Liver (tissue), 9 donors: ENCODE results near the gene ATF6B. TPM values are rescaled to one million over a fixed set of nuclear protein-coding genes. Genes with fewer than 3 reads are reported as not detected.

Experiments
- DNase-seq: peaks from one replicate; pipeline ENCODE4 v3.0.0-alpha.2; 2017; ENCODE audit warnings: low spot score
- H3K27ac ChIP-seq, 2 donors: one replicate each; pipeline ENCODE4 v1.7.0; 2013; ENCODE audit warnings: inconsistent platforms in 2 of 2, low read length in 2 of 2, control low read depth in 1 of 2, low read depth in 1 of 2, mild to moderate bottlenecking in 1 of 2
- H3K27me3 ChIP-seq, 4 donors: one replicate each; pipeline versions ENCODE4 v1.6.1 to v1.7.0; 2013; ENCODE audit warnings: low read length in 3 of 4, inconsistent platforms in 1 of 4, mild to moderate bottlenecking in 1 of 4, moderate library complexity in 1 of 4; ENCODE audit not compliant: control insufficient read depth in 4 of 4, insufficient read depth in 4 of 4
- H3K36me3 ChIP-seq, 4 donors: one replicate each; pipeline versions ENCODE4 v1.6.1 to v1.7.0; 2013; ENCODE audit warnings: low read length in 3 of 4, mild to moderate bottlenecking in 3 of 4, low read depth in 1 of 4, moderate library complexity in 1 of 4; ENCODE audit not compliant: control insufficient read depth in 4 of 4, insufficient read depth in 3 of 4
- H3K4me1 ChIP-seq, 4 donors: one replicate each; pipeline versions ENCODE4 v1.6.1 to v1.7.0; 2013; ENCODE audit warnings: low read length in 3 of 4, mild to moderate bottlenecking in 3 of 4, moderate library complexity in 1 of 4; ENCODE audit not compliant: control insufficient read depth in 4 of 4, insufficient read depth in 4 of 4
- H3K4me3 ChIP-seq, 3 donors: one replicate each; pipeline versions ENCODE4 v1.6.1 to v1.7.0; 2013; ENCODE audit warnings: low read length in 3 of 3, control low read depth in 1 of 3, low read depth in 1 of 3, mild to moderate bottlenecking in 1 of 3
- H3K9ac ChIP-seq, 2 donors: one replicate each; pipeline ENCODE4 v1.7.0; 2013; ENCODE audit warnings: low read length in 2 of 2, mild to moderate bottlenecking in 2 of 2, moderate library complexity in 2 of 2, control low read depth in 1 of 2, low read depth in 1 of 2
- H3K9me3 ChIP-seq, 4 donors: one replicate each; pipeline versions ENCODE4 v1.6.1 to v1.7.0; 2013; ENCODE audit warnings: low read length in 3 of 4; ENCODE audit not compliant: control insufficient read depth in 4 of 4
- EGR1 ChIP-seq, 2 donors: IDR thresholded peaks; 2 replicates each; pipeline ENCODE4 v1.6.1; 2016 to 2018; ENCODE audit warnings: antibody characterized with exemption in 2 of 2, low read depth in 2 of 2
- FOXA1 ChIP-seq: IDR thresholded peaks from 2 replicates; pipeline ENCODE4 v1.6.1; 2016; ENCODE audit warnings: antibody characterized with exemption
- FOXA2 ChIP-seq: IDR thresholded peaks from 2 replicates; pipeline ENCODE4 v1.6.1; 2016; ENCODE audit warnings: antibody characterized with exemption
- GABPA ChIP-seq, 2 donors: IDR thresholded peaks in 1 of 2; conservative IDR thresholded peaks in 1 of 2; 2 replicates each; pipeline ENCODE4 v1.6.1; 2016; ENCODE audit warnings: antibody characterized with exemption in 2 of 2, mild to moderate bottlenecking in 1 of 2, moderate library complexity in 1 of 2
- HNF4A ChIP-seq, 2 donors: conservative IDR thresholded peaks; 2 replicates each; pipeline ENCODE4 v1.6.1; 2016; ENCODE audit warnings: antibody characterized with exemption in 2 of 2, mild to moderate bottlenecking in 2 of 2
- HNF4G ChIP-seq: IDR thresholded peaks from 2 replicates; pipeline ENCODE4 v1.6.1; 2016; ENCODE audit warnings: antibody characterized with exemption
- JUND ChIP-seq, 2 donors: IDR thresholded peaks; 2 replicates each; pipeline ENCODE4 v1.6.1; 2016; ENCODE audit warnings: antibody characterized with exemption in 2 of 2
- NR2F2 ChIP-seq: IDR thresholded peaks from 2 replicates; pipeline ENCODE4 v1.6.1; 2016; ENCODE audit warnings: antibody characterized with exemption
- RAD21 ChIP-seq, 2 donors: IDR thresholded peaks; 2 replicates each; pipeline ENCODE4 v1.6.1; 2016; ENCODE audit warnings: antibody characterized with exemption in 2 of 2, mild to moderate bottlenecking in 2 of 2
- RXRA ChIP-seq, 2 donors: IDR thresholded peaks; 2 replicates each; pipeline ENCODE4 v1.6.1; 2017 to 2018; ENCODE audit warnings: antibody characterized with exemption in 2 of 2, mild to moderate bottlenecking in 1 of 2
- SP1 ChIP-seq: IDR thresholded peaks from 2 replicates; pipeline ENCODE4 v1.6.1; 2018; ENCODE audit warnings: antibody characterized with exemption, mild to moderate bottlenecking
- TAF1 ChIP-seq: conservative IDR thresholded peaks from 2 replicates; pipeline ENCODE4 v1.6.1; 2016; ENCODE audit warnings: antibody characterized with exemption, mild to moderate bottlenecking
- YY1 ChIP-seq: IDR thresholded peaks from 2 replicates; pipeline ENCODE4 v1.6.1; 2016; ENCODE audit warnings: antibody characterized with exemption, mild to moderate bottlenecking
- WGBS: extraction: QIAGEN DNeasy Blood & Tissue Kit; methylation state at CpG from one replicate; pipeline ENCODE4 v1.1.7; 2013; 5-methylcytosine and 5-hydroxymethylcytosine counted together
- polyA plus RNA-seq, 2 donors: library from polyadenylated mRNA; stranded (reverse) in 1 of 2; unstranded in 1 of 2; fragments of 200-250 nt in 1 of 2; fragments of >200 nt in 1 of 2; fragmentation: Nextera tagmentation in 1 of 2; extraction: Ambion mirVana in 1 of 2; gene quantifications; one replicate each; pipeline versions ENCODE4 v1.2.1 to v1.2.3, GENCODE V29; 2013 to 2015
- total RNA-seq, 2 donors: library from RNA; depleted of rRNA; stranded (reverse); fragments of >200 nt; gene quantifications; one replicate each; pipeline ENCODE4 v1.2.3, GENCODE V29; 2014
- TF ChIP-seq, protein P1 (sequence below): IDR thresholded peaks from 2 replicates; pipeline ENCODE4 v1.6.1; 2016; ENCODE audit warnings: antibody characterized with exemption
- TF ChIP-seq, protein P2 (sequence below): IDR thresholded peaks from 2 replicates; pipeline ENCODE4 v1.6.1; 2016; ENCODE audit warnings: antibody characterized with exemption, mild to moderate bottlenecking
- TF ChIP-seq, protein P3 (sequence below): fragments of 150-350 bp; IDR thresholded peaks from 2 replicates; pipeline ENCODE4 v1.5.1; 2017; ENCODE audit warnings: improper control_type of control experiment, low read depth, low read length; ENCODE audit not compliant: missing input control
- TF ChIP-seq, protein P4 (sequence below): IDR thresholded peaks from 2 replicates; pipeline ENCODE4 v1.6.1; 2016; ENCODE audit warnings: antibody characterized with exemption
- donor health status: healthy.
- donor health status: healthy.
- donor health status: healthy.
- donor health status: healthy.
- donor health status: healthy.

ATF6B gene
- total and polyA plus RNA-seq, 4 donors, result 13.6 to 24.8 (median 15.5) TPM

DNA sequence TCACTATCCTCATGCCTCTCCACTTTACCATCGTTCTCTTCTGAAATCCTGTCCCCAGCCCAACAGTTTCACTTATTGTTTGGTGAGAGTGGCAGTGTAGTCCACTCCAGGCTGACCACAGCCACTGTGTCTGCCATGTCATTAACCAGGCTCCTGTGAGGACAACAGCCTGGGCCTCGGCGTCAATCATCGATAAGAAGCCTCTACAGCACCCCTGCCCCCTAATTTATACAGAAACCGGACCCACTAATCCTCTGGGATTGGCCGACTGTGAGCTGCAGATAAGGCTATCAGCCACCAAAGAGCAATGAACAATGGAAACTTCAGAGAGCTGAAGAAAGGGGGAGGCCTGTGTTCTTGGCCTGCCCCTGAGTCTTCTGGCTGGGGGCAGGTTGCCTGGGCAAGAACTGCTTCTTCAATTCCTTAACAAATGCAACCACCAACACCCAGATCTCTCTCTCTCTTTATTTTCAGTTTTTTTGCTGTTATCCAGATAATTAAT, 39.8 kb upstream of the ATF6B start:
- Histone ChIP-seq H3K27ac (no peak overlapping the region), H3K9me3 (no peaks in the 10 kb centered on the region), H3K4me3 (no peak overlapping the region), H3K27me3 (no peaks in the 10 kb centered on the region), H3K36me3 (peaks cover 7 to 35% (median 11%) of the 10 kb centered on the region in 4 donors), H3K4me1 (peaks cover 0 to under 1% (median 0%) of the 10 kb centered on the region in 4 donors), H3K9ac (no peak overlapping the region)
- WGBS, result 79% methylated on average over 6 of the region's 6 CpGs
- DNase-seq, result no peak
- TF ChIP-seq HNF4G, result no peak
- TF ChIP-seq, protein P1, sequence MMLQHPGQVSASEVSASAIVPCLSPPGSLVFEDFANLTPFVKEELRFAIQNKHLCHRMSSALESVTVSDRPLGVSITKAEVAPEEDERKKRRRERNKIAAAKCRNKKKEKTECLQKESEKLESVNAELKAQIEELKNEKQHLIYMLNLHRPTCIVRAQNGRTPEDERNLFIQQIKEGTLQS, result no peak
- TF ChIP-seq, protein P2, sequence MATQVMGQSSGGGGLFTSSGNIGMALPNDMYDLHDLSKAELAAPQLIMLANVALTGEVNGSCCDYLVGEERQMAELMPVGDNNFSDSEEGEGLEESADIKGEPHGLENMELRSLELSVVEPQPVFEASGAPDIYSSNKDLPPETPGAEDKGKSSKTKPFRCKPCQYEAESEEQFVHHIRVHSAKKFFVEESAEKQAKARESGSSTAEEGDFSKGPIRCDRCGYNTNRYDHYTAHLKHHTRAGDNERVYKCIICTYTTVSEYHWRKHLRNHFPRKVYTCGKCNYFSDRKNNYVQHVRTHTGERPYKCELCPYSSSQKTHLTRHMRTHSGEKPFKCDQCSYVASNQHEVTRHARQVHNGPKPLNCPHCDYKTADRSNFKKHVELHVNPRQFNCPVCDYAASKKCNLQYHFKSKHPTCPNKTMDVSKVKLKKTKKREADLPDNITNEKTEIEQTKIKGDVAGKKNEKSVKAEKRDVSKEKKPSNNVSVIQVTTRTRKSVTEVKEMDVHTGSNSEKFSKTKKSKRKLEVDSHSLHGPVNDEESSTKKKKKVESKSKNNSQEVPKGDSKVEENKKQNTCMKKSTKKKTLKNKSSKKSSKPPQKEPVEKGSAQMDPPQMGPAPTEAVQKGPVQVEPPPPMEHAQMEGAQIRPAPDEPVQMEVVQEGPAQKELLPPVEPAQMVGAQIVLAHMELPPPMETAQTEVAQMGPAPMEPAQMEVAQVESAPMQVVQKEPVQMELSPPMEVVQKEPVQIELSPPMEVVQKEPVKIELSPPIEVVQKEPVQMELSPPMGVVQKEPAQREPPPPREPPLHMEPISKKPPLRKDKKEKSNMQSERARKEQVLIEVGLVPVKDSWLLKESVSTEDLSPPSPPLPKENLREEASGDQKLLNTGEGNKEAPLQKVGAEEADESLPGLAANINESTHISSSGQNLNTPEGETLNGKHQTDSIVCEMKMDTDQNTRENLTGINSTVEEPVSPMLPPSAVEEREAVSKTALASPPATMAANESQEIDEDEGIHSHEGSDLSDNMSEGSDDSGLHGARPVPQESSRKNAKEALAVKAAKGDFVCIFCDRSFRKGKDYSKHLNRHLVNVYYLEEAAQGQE, result no peak
- TF ChIP-seq RAD21 (IDR thresholded peaks at IDR 0.05), result no peak
- TF ChIP-seq HNF4A (conservative IDR thresholded peaks at IDR 0.05), result no peak
- TF ChIP-seq RXRA (IDR thresholded peaks at IDR 0.05), result no peak
- TF ChIP-seq, protein P3, sequence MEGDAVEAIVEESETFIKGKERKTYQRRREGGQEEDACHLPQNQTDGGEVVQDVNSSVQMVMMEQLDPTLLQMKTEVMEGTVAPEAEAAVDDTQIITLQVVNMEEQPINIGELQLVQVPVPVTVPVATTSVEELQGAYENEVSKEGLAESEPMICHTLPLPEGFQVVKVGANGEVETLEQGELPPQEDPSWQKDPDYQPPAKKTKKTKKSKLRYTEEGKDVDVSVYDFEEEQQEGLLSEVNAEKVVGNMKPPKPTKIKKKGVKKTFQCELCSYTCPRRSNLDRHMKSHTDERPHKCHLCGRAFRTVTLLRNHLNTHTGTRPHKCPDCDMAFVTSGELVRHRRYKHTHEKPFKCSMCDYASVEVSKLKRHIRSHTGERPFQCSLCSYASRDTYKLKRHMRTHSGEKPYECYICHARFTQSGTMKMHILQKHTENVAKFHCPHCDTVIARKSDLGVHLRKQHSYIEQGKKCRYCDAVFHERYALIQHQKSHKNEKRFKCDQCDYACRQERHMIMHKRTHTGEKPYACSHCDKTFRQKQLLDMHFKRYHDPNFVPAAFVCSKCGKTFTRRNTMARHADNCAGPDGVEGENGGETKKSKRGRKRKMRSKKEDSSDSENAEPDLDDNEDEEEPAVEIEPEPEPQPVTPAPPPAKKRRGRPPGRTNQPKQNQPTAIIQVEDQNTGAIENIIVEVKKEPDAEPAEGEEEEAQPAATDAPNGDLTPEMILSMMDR, result no peak
- TF ChIP-seq GABPA (IDR thresholded peaks at IDR 0.05 in 1 of 2, conservative IDR thresholded peaks at IDR 0.05 in 1 of 2), result no peak
- no peak for TF ChIP-seq SP1
- TF ChIP-seq TAF1, result no peak
- no peak for TF ChIP-seq NR2F2
- TF ChIP-seq EGR1 (IDR thresholded peaks at IDR 0.05; ENCODE audit: low read depth in 2 of 2), result no peak
- TF ChIP-seq YY1, result no peak
- TF ChIP-seq, protein P4, sequence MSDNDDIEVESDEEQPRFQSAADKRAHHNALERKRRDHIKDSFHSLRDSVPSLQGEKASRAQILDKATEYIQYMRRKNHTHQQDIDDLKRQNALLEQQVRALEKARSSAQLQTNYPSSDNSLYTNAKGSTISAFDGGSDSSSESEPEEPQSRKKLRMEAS, result no peak
- no peak for TF ChIP-seq FOXA2
- no peak for TF ChIP-seq FOXA1
- no peak for TF ChIP-seq JUND (IDR thresholded peaks at IDR 0.05)

DNA sequence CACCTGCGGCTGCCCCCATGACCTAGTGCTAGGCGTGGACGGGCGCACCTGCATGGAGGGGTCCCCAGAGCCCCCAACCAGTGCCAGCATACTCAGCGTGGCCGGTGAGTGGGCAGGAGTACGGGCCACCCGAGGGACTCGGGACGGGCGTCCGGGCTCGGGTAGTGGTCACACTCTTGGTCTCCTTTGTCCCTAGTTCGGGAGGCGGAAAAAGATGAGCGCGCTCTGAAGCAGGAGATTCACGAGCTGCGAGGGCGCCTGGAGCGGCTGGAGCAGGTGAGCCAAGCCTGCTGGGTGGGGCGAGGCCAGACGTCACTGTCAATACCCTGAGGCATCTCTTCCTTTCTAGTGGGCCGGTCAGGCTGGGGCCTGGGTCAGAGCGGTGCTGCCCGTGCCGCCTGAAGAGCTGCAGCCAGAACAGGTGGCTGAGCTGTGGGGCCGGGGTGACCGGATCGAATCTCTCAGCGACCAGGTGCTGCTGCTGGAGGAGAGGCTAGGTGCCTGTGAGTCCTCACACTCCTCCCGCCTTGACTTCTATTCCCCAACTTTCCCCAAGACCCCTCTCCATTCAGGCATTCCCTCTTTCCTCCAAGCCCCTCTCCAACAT, 39.2 kb upstream of the ATF6B start:
- Histone ChIP-seq H3K9ac (no peak overlapping the region), H3K4me1 (no peaks in the 10 kb centered on the region), H3K4me3 (no peak overlapping the region), H3K36me3 (peaks cover 7 to 35% (median 12%) of the 10 kb centered on the region in 4 donors), H3K9me3 (no peaks in the 10 kb centered on the region), H3K27ac (no peak overlapping the region), H3K27me3 (no peaks in the 10 kb centered on the region)
- TF ChIP-seq, protein P4, result no peak
- 93% methylated on average over 32 of the region's 32 CpGs for whole genome bisulfite sequencing
- no peak for DNase-seq
